DMS153 (cell line): ENCODE results near the gene MPPED1.

Experiments used
- DNase-seq: peaks from one replicate; lab custom pipeline; 2025; lab: John Stamatoyannopoulos, UW

The MPPED1 gene, protein sequence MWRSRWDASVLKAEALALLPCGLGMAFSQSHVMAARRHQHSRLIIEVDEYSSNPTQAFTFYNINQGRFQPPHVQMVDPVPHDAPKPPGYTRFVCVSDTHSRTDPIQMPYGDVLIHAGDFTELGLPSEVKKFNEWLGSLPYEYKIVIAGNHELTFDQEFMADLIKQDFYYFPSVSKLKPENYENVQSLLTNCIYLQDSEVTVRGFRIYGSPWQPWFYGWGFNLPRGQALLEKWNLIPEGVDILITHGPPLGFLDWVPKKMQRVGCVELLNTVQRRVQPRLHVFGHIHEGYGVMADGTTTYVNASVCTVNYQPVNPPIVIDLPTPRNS

DNA sequence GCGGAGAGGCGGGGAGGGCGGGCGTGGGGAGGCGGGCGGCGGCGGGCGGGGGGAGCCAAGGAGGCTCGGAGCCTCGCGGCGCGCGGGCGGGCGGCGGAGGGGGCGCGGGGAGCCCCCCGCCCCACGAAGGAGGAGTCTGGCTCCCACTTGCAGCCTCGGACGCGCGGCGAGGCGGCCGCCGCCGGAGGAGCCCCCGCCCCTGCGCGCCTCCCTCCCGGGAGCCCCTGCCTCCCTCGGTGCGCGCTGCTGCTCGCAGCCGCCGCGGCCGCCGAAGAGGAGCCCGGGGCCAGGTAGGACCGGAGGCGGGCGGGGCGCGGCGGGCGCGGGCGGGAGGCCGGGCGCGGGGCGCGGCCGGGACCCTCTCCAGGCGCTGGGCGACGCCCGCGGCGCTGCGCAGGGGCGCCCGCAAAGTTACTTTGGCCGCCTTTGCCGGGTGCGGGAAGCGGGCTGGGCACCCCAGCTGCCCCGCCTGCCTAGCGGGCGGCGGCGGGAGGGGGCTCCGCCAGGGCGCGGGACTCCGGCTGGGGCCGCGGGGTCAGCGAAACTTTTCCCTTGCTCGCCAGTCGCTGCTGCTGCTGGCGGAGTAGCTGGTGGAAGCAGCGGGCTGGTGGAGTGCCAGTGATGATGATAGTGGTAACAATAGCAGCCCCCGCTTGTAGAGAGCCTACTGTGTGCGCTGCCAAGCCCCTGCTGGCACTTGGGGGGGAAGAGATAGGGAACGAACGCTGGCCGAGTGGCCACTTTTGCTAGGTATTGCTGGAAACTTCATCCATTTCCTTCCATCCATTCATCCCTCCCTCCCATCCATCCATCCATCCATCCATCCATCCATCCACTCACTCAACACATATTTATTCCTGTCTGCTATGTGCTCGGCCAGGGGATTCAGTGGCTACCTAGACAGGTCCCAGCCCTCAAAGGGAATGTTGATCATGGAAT, at the start of gene MPPED1:
MPPED1 (plus strand) TSS at position 146 of the 939 bp plus-strand sequence. CDS start 12,972 bp downstream, outside the sequence.
- no peak for DNase-seq

DNA sequence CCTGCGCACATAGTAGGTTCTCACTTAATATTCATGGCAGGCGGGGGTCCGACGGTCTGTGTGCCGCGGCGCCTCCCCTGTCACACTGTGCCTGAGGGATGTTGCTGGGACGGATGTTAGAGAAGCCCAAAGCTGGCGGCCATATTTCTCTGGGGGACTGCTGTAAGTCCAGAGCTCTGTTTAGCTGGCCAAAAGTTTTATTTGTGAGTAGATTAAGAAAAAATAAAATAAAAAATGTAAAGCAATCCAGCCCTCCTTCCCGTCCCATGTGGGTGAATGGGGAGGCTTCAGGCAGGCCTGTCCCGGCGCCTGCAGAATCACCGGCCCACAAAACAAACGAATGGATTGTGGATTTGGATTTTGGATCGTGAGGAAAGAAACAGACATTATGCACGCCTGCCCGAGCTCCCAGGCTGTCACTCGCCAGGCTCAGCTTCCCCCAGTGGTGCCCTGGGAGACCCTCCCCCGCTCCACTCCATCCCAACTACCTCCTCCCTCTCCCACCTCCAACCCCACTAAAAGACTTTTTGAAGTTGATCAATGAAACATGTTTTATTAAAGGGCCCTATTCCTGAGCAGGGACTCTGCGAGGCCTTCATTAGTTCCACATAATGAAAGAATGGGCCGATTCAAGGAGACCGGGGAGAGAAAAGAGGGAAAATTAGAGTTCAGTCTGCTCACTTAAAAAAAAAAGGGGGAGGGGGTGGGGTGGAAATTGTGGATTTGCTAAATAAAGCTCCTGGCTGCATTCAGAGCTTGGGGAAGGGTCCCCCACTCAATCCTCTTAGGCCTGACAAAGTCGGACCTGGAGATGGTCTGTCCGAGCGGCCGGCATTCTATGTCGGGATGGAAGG, 48.3 kb upstream of the MPPED1 start:
- no peak for DNase-seq

DNA sequence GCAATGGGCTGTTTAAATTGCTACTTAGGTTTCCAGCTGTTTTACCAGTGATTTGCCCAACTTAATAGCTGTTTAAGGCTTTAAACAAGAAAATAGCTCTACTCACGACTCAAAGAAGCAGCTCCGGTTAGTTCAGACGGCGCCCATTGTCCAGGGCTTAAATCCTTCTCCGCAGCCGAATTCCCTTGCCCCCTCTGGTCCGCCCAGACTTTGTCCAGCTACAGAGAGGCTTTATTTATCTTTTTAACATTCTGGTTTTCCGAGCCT, 47.7 kb upstream of the MPPED1 start:
- DNase-seq: no peak

DNA sequence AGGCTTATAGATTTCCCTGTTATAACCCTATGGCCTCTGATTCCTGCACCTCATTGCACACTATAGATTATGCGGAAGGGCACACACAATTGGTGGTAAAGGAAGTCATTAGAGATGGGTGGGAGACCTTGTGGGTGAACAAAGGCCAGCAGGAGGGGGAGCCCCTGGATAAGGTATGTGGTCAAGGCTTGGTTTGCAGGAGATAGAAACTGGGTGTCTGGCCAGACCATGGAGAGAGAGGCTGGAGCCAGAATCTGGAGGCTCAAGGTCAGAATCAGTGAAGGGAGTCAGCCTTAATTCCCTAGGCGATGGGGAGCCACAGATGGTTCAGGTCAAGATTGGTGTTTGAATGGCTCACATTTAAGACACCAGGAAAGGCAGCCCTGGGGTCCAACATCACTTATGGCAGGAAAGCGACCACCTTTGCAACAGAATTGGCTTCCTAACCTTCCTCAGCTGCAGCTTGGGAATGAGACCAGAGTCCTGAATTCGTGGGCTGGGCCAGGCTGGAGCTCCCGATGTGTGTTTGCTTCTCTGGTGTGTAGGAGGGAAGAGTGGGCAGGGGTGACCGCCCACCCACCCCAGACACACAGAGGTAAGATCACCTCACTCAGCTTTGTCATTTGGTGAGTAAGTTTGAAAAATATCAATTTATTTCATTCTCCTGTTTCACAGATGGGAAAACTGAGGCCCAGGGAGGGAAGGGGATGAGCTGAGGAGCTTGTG, 45.9 kb upstream of the MPPED1 start:
- no peak for DNase-seq

DNA sequence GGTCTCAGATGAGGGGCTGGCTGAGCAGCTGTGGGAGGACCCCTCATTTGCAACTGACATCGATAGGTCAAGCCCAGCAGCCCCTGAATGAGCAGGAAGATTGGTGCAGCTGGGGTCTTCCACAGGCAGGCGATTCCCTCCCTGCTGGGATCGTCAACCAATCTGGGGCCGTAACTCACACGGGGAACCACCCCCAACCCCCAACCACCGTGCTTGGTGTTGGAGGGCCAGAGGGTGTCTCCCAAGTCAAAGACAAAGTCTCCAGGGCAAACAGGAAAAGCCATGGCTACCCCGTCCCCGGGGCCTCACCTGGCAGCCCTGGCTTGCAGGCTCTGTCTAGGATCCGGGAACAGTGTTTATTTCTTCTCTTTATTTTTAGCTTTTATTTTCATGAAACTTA, 41.8 kb upstream of the MPPED1 start:
- no peak for DNase-seq

DNA sequence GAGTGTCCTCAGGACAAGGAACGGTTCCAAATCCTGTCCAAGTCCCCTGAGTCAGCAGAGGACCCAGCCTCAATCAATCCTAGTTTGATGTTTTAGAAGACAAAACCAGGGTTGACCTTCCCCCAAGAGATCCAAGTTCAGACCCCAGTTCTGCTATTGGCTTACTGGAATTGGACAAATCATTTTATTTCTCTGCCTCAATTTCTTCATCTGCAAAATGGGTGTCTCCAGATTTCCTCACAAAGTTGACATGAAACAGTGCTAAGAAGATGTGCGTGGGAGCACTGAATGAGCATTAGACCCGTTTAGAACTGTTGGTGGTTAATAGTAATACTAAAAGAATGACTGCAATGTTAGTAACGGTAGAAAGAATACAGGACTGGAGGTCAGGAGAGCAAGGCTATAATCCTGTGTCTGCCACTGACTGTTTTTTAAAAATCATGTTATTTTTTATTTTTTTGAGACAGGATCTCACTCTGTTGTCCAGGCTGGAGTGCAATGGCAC, 35.8 kb upstream of the MPPED1 start:
- no peak for DNase-seq

DNA sequence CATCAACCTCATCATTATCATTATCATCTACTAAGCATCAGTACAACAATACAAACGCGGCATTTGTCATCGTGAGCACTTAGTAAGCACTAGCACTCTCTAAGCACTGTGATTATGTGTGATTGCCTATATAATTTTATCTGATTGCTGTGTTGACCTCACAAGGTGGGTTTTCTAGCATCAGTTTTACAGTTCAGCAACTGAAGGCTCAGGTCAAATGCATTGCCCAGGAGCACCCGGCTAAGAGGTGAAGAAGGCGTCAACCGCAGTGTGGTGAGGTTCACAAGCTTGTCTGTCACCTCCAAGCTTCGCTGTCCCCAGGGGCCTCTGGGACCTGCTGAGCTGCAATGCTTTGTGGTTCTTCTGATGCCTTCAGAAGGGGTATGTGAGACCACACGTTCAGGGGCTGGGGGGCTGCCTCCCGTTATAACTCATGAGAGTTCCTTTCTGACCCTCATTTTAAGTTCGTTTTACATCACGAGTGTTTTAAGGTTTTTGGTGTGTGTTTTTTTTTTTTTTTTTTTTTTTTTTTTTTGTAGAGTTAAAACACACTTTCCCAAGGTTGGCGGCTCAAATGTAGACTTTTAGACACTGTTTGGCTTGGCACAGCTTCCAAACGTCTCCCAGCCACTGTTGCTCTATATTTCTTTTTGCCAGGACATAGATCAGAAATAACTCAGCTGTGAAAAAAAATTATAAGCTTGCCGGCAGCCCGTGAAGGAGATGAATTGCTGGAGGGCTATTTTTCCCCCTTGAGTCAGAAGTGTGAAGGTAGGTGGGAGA, 34.9 kb upstream of the MPPED1 start:
- no peak for DNase-seq

DNA sequence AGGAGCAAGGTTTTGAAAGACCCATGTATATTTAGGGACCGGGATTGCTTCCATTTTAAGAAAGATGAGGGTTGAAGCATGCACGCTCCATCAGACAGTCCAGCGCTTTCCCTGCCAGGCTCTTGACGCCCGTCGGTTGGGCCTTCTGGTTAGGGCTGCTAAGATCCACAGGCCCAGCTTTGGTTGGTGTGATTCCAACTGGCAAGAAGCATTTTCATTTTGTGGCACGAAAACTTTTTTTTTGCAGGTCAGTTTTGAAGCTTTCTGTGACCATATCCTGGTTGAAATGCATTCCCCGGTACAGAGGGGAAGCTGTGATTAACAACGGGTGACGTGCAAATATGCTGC, 34.3 kb upstream of the MPPED1 start:
- no peak for DNase-seq

DNA sequence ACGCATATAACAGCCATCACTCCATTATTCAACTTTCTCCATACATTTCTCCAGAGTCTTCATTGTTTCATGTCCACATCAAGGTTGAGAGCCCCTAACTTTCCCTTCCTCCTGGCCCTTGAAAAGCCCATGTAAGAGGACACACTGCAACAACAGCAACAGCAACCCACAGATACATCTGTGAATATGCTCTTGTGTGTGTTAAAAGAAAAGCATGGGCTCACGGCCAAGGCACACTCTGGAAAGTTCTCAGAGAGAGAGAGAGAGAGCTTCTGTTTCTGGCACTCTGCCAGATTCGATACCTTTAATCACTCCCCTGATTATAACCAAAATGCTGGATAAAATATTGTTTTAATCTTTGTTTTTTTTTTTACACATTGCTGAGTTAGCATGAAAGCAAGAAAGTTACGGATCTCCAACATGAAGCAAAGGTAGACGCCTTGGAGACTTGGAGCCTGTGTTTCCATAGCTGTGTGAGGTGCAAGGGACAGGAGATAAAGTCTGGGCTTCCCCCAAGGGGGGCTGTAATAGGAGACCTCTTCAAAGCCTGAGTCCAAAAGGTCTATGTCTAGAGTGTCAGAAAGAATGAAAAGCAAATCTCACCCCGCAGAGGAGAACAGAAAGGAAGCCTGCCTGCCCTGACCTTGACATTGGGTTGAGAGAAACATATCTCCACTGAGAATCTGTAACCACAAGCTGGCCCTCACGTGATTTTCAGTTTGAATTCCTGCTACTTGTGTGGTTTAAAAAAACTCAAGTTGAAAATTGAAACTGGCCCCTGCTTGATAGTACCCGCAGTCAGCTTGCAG, 33.7 kb upstream of the MPPED1 start:
- DNase-seq: no peak

DNA sequence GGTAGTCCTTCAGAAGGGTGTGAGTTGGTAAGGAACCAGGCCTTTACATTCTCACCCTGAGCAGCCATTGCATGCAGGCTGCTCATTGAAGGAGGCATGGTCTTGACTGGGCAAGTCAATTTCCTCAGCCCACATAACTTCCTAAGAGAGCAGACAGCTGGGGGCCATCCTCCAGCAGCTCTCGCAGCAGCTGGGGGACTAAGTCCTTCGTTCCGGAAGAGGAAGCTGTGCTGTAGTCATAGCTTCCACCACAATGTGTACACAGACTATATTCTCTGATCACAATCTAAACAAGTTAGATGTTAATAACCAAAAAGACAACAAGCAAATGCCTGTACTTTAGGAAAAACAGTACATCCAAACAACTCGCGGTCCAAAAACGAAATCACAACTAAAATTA, 30.1 kb upstream of the MPPED1 start:
- no peak for DNase-seq

DNA sequence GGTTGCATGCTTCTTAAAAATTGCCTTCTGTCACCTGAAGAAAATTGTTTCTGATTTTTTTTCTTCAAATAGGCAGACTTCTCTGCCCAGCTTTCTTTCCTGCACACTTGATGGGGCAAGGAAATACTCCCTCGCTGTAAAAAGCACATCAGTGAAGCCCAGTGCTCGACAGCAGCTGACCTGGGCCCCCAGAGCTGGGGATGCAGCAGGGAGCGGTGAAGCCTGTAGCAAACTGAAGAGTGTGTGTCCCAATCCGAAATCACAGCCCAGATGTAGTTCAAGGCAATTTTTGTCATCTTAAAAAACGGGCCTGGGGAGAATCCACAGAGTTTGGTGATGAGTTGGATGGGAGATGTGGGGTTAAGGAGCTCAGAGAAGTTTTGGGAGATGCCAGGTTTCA, 27.0 kb upstream of the MPPED1 start:
- DNase-seq: no peak

DNA sequence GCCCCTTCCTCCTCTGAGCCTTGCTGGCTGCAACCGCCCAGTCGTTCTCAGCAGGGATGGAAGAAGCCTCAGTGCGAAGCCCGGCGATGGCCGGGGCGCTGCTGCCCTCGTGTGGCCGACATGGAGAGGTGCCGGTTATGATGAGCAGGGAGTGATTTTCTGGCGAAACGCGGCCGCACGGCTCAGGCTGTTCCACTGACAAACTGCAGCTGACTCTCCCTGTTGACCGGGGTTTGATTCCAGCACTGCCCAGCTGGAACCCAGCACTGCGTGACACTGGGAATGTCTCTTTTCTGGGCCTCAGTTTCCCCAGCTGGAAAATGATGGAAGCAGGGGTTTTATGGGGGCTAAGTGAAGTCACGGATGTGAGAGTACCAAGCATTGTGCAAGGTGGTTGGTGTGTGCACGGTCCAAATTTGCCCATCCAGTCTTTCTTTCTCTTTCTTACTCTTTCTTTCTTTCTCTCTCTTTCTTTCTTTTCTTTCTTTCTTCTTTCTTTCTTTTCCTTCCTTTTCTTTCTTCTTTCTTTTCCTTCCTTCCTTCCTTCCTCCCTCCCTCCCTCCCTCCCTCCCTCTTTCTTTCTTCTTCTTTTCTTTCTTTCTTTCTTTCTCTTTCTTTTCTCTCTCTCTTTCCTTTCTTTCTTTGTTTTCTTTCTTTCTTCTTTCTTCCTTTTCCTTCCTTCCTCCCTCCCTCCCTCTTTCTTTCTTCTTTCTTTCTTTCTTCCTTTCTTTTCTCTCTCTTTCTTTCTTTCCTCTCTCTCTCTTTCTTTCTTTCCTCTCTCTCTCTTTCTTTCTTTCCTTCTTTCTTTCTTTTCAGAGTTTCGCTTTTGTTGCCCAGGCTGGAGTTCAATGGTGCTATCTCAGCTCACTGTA, 25.8 kb upstream of the MPPED1 start:
- DNase-seq: peak; percentile 67

DNA sequence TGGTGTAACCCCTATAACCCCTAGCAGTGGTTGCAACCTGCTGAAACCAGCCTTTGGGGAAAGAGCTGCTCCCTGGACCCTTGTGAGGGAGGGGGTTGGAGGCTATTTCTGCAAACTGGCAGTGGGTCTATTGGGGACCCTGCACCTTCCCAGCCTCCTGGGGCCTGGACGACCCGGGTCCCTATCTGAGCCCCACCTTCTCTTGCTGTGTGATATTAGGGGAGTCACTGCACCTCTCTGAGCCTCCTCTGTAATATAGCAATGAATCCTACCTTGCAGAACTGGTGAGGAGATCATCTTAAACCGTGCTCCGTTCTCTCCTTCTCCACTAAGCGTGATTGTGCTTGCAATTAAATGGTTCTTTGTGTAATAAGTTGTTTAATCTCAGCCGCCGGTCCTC, 24.0 kb upstream of the MPPED1 start:
- no peak for DNase-seq

DNA sequence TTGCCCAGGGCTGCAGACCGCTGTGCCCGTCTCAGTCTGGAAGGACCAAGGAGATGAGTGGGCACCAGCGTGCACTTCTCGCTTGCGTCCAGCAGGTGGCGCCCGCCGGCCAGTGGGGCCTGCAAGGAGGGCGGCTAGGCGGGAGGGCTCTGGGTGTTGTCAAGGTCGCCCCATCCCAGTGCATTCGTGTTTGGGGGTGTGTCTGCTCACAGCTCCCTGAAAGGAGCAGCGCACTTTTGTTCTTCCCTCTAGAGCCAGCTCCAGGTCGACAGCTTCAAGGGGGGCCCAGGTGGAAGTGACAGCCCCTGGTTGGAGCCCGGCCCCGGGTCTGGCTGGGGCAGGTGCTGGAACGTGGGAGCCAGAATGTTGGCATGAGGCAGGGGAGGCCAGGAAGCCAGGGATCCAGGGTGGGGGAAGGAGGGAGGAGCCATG, 23.4 kb upstream of the MPPED1 start:
- peak; percentile 51 for DNase-seq

DNA sequence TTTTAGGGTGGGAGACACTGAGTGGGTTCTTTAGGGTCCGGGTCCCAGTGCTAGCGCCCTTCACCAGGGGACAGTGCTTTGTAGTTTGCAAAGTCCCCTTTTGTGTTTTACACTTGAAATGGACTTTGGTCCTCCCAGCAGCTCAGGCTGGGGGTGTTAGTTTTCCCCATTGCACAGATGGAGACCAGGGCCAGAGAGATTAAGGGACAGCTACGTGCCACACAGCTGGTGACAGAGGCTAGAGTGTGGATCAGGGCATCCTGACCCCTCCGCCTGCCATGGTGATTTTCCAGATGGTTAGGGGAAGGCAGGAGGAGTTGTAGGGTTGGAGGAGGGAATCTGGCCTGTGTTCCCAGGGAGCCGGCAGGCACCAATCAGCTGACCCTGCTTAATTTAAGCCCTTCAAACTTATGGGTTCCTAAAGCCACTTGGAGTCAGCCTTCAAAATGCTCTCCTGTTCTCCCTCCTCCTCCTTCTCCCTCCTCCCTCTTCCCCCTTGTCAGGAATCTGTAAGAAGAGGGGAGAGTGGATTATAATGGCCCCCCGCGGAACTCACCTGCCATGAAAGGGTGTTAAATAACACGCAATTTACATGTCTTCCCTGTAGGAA, 22.5 kb upstream of the MPPED1 start:
- DNase-seq: no peak

DNA sequence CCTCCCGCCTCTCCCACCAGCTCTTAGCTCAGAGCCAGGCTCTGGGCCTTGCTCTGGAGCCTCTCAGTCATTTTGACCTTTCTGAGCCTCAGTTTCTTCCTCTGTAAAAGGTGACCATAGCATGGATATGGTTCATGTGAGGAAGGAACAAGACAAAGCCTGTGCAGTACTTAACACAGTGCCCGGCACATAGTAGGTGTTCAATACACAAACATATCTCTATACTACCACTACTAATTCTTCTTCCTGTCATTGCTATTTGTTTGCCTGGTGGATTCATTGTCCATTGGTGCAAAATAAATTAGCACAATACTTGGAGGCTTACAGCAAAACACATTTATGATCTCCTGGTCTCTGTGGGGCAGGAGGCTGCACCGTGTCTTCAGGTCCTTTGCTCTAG, 21.6 kb upstream of the MPPED1 start:
- no peak for DNase-seq

DNA sequence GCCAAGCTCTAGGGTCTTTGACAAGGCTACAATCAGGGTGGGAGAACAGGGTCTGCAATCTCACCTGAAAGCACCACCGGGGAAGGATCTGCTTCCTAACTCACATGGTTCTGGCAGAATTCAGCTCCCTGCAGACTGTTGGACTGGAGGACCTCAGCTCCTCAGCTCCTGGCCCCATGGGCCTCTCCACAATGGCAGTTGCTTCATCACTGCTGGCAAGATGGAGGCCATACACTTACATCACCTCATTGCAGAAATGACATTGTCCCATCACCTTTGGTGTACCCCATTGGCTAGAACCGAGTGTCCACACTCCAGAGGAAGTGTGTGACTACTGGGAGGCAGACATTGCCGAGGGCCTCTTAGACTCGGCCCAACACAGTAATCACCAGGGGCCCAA, 20.9 kb upstream of the MPPED1 start:
- DNase-seq: no peak

DNA sequence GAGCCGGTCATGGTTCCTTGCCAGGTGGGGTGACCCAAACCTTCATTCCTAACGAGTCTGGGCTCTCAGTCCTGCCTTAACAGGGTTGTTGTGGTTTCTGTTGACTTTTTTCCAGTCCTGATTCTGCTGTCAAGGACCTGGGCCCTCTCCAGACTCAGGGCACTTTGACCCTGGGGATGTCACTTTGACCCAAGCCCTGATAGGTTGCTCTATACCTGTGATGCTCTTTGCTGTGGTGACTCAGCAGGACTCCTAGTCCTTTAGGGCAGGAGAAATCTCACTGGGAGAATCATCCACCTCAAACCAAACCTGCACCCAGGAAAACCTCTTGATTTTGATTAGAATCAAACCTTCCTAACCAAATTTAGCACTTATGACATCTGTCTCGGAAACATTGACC, 20.5 kb upstream of the MPPED1 start:
- no peak for DNase-seq
